Measurements from ENCODE around the gene ANKRD28.

DNA sequence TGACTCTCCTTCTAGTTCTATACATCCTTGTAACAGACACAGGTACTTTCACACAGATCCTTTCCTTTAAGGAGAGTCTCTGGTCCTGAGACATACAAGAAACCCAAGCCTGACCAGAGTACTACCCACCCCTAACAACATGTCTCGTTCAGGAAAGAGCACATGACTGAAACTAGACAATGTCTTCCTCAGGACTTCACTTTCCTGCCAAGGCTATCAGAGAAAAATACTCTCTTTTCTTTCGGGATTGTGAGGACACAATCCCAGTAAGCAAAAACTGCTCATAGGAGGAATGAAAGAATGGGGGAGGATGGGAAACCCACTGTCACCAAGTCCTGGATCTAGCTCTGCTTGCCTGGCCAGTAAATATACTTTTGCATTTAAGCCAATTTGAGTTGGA lies 11.5 kb upstream of the ANKRD28 start:
- TF ChIP-seq SIN3A (IDR thresholded peaks at IDR 0.05; ENCODE audit: borderline replicate concordance, insufficient read depth, low read length) (no peak), FOXP2 (optimal IDR thresholded peaks at IDR 0.05; ENCODE audit: borderline replicate concordance, extremely low read depth, extremely low read length, insufficient read depth) (no peak), POLR2AphosphoS5 (IDR thresholded peaks at IDR 0.05; ENCODE audit: low read depth, low read length) (no peak)
- TF ChIP-seq, protein P1, sequence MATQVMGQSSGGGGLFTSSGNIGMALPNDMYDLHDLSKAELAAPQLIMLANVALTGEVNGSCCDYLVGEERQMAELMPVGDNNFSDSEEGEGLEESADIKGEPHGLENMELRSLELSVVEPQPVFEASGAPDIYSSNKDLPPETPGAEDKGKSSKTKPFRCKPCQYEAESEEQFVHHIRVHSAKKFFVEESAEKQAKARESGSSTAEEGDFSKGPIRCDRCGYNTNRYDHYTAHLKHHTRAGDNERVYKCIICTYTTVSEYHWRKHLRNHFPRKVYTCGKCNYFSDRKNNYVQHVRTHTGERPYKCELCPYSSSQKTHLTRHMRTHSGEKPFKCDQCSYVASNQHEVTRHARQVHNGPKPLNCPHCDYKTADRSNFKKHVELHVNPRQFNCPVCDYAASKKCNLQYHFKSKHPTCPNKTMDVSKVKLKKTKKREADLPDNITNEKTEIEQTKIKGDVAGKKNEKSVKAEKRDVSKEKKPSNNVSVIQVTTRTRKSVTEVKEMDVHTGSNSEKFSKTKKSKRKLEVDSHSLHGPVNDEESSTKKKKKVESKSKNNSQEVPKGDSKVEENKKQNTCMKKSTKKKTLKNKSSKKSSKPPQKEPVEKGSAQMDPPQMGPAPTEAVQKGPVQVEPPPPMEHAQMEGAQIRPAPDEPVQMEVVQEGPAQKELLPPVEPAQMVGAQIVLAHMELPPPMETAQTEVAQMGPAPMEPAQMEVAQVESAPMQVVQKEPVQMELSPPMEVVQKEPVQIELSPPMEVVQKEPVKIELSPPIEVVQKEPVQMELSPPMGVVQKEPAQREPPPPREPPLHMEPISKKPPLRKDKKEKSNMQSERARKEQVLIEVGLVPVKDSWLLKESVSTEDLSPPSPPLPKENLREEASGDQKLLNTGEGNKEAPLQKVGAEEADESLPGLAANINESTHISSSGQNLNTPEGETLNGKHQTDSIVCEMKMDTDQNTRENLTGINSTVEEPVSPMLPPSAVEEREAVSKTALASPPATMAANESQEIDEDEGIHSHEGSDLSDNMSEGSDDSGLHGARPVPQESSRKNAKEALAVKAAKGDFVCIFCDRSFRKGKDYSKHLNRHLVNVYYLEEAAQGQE (IDR thresholded peaks at IDR 0.05; ENCODE audit: insufficient read depth in 1 of 2, low read depth in 2 of 2, low read length in 2 of 2), result no peak
